ENCODE results near the gene AQP11.

Gene AQP11

DNA sequence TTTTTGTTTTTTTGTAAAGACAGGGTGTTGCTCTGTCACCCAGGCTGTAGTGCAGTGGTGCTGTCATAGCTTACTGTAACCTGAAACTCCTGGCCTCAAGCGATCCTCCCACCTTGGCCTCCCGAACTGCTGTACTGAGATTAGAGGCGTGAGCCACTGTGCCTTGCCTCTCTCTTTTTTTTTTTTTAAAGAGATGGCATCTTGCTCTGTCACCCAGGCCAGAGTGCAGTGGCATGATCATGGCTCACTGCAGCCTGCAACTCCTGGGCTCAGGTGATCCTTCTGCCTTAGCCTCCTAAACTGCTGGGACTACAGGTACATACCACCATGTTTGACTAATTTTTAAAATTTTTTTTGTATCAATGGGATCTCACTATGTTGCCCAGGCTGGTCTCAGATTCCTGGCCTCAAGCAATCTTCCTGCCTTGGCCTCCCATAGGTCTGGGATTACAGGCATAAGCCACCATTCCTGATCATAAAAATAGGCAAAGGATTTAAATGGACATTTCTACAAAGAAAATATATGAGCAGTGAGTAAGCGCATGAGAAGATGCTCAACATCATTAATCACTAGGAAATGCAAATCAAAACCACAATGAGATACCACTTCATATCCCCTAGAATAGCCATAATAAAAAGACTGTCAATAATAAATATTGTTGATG is 65.1 kb downstream of the AQP11 start:
- TF ChIP-seq, protein P1, sequence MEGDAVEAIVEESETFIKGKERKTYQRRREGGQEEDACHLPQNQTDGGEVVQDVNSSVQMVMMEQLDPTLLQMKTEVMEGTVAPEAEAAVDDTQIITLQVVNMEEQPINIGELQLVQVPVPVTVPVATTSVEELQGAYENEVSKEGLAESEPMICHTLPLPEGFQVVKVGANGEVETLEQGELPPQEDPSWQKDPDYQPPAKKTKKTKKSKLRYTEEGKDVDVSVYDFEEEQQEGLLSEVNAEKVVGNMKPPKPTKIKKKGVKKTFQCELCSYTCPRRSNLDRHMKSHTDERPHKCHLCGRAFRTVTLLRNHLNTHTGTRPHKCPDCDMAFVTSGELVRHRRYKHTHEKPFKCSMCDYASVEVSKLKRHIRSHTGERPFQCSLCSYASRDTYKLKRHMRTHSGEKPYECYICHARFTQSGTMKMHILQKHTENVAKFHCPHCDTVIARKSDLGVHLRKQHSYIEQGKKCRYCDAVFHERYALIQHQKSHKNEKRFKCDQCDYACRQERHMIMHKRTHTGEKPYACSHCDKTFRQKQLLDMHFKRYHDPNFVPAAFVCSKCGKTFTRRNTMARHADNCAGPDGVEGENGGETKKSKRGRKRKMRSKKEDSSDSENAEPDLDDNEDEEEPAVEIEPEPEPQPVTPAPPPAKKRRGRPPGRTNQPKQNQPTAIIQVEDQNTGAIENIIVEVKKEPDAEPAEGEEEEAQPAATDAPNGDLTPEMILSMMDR (IDR thresholded peaks at IDR 0.05), result no peak
- Histone ChIP-seq H3K4me3 (no peak overlapping the region), H3K27ac (no peak overlapping the region), H3K36me3 (no peaks in the 10 kb centered on the region), H3K9me3 (no peaks in the 10 kb centered on the region), H3K4me1 (no peaks in the 10 kb centered on the region), H3K27me3 (no peaks in the 10 kb centered on the region)
- intact Hi-C loops (cut with DNase I; ENCODE audit: low total_unique reads), result no loop called here
- no peak for DNase-seq

DNA sequence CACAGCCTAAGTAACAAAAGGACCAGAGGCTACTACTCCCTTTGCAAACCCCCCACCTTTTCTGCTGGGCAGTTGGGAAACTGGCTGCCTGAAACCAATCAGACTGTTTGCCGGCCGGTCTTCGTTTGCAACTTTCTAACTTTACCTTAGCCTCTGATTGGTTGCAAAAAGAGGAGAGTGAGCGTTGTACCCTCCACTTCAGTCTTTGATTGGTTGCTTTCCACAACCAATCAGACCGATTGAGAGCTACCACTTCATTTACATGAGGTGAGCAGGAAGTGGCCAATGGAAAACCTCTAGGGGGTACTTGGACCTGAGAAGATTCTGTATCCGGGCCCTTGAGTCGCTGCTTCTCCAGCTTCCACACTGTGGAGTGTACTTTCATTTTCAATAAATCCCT is 66.6 kb downstream of the AQP11 start:
- no peak overlapping the region for H3K27ac ChIP-seq
- no peak for DNase-seq
- H3K4me1 ChIP-seq, result no peaks in the 10 kb centered on the region
- TF ChIP-seq, protein P1 (IDR thresholded peaks at IDR 0.05), result no peak
- H3K4me3 ChIP-seq, result no peak overlapping the region
- no peaks in the 10 kb centered on the region for H3K36me3 ChIP-seq
- intact Hi-C loops (cut with DNase I; ENCODE audit: low total_unique reads), result no loop called here
- no peaks in the 10 kb centered on the region for H3K9me3 ChIP-seq
- no peaks in the 10 kb centered on the region for H3K27me3 ChIP-seq

DNA sequence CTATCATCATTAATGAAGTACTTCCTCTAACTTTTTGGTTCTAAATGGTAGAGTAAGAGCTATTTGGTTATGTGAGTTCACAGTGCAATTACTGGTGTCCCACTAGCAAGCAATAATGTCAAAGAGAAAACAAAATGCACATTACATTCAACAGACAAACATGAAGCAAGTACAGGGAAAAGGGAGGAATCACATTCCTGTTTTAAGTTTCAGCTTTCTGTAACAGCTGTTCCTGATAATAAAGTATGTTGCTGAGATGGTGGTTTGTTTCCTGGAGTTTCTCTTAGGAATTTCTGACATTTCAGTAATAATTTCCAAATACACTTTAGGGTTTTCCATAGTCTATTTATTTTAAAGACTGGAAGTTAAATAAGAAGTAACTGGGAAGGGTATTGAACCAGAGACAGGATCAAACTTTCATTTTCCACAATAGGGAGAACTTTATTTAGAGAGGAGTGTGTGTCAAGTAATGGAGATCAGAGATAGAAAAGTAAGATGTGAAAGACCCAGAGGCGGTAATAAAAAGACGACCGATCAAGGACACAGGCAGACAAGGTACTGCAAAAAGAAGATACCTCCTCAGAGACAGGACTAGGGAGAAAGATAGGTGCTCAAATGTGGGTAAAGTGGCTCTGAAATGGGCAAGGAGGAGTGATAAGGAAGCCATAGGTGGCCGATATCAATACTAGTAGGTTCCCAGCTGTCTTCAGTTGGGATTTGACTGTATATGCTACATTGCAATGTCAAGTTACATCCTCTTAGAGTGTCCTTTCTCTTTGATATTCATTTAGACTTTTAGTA is 68.7 kb downstream of the AQP11 start:
- TF ChIP-seq, protein P1 (IDR thresholded peaks at IDR 0.05), result no peak
- intact Hi-C loops (cut with DNase I; ENCODE audit: low total_unique reads), result no loop called here
- no peak for DNase-seq
- Histone ChIP-seq H3K4me1 (no peaks in the 10 kb centered on the region), H3K36me3 (no peaks in the 10 kb centered on the region), H3K27me3 (no peaks in the 10 kb centered on the region), H3K27ac (no peak overlapping the region), H3K9me3 (no peaks in the 10 kb centered on the region), H3K4me3 (no peak overlapping the region)
